Measurements from ENCODE around the gene BSDC1.
"Not testable (repeated sequence)": the region's sequence is repeated elsewhere in the genome, so short reads cannot be mapped to it uniquely, and the experiment has no call there.

- TF ChIP-seq EZH2 (IDR thresholded peaks at IDR 0.05; ENCODE audit: borderline replicate concordance, low read length), result not testable (repeated sequence)
- TF ChIP-seq, protein P1, sequence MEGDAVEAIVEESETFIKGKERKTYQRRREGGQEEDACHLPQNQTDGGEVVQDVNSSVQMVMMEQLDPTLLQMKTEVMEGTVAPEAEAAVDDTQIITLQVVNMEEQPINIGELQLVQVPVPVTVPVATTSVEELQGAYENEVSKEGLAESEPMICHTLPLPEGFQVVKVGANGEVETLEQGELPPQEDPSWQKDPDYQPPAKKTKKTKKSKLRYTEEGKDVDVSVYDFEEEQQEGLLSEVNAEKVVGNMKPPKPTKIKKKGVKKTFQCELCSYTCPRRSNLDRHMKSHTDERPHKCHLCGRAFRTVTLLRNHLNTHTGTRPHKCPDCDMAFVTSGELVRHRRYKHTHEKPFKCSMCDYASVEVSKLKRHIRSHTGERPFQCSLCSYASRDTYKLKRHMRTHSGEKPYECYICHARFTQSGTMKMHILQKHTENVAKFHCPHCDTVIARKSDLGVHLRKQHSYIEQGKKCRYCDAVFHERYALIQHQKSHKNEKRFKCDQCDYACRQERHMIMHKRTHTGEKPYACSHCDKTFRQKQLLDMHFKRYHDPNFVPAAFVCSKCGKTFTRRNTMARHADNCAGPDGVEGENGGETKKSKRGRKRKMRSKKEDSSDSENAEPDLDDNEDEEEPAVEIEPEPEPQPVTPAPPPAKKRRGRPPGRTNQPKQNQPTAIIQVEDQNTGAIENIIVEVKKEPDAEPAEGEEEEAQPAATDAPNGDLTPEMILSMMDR (IDR thresholded peaks at IDR 0.05; ENCODE audit: low read length), result not testable (repeated sequence)
Measured at GRCh38 chr1:32438777-32439176, 44.5 kb upstream of the BSDC1 start.

All from OCI-LY1 (cell line).